T-cell (primary cell): Measurements from ENCODE around the gene CDH4. TPM values are rescaled to one million over a fixed set of nuclear protein-coding genes. Genes with fewer than 3 reads are reported as not detected.

Experiments
- ATAC-seq, 4 experiments: fragments of 200-7000 bp in 3 of 4; fragments of 150-1000 bp in 1 of 4; cut with Tn5 transposase; replicated peaks in 1 of 4; 1 replicate in 3 of 4; 2 replicates in 1 of 4; pipeline ENCODE4 v1.10.0; 2021; ENCODE audit warnings: moderate library complexity in 3 of 4, mild to moderate bottlenecking in 2 of 4, moderate number of reproducible peaks in 1 of 4
- CTCF ChIA-PET, 2 donors: fragments of 300-600 bp; sonication (Branson Sonifier 250); formaldehyde crosslinking; loops; one replicate each; lab custom pipeline; 2022; ENCODE audit warnings: antibody characterized with exemption in 2 of 2; lab: Charles Lee
- POLR2A ChIA-PET, 2 donors: fragments of 300-600 bp; sonication (Branson Sonifier 250); formaldehyde crosslinking; loops; one replicate each; lab custom pipeline; 2022; ENCODE audit warnings: antibody characterized with exemption in 2 of 2; lab: Charles Lee
- DNase-seq, 35 experiments: peaks; one replicate each; pipeline versions ENCODE4 v3.0.0 to v3.0.0-alpha.2; 2013 to 2023
- H3K27ac ChIP-seq: one replicate; pipeline ENCODE4 v1.5.1; 2013; ENCODE audit warnings: low read length
- H3K27me3 ChIP-seq, 2 experiments: replicated peaks in 1 of 2; 1 replicate in 1 of 2; 2 replicates in 1 of 2; pipeline versions ENCODE4 v1.6.1 to v1.7.0; 2013; ENCODE audit warnings: low read length in 1 of 2, mixed read lengths in 1 of 2; ENCODE audit not compliant: control insufficient read depth in 2 of 2, insufficient read depth in 2 of 2; ENCODE audit errors: extremely low read depth in 1 of 2
- H3K36me3 ChIP-seq, 2 donors: 1 replicate in 1 of 2; 2 replicates in 1 of 2; pipeline versions ENCODE4 v1.6.1 to v1.7.0; 2013; ENCODE audit warnings: low read length in 1 of 2; ENCODE audit not compliant: control insufficient read depth in 2 of 2, insufficient read depth in 1 of 2; ENCODE audit errors: extremely low read depth in 1 of 2
- H3K4me1 ChIP-seq, 2 experiments: 1 replicate in 1 of 2; 2 replicates in 1 of 2; pipeline versions ENCODE4 v1.6.1 to v1.7.0; 2013; ENCODE audit warnings: low read length in 2 of 2, mixed read lengths in 1 of 2; ENCODE audit not compliant: insufficient read depth in 2 of 2, control insufficient read depth in 1 of 2; ENCODE audit errors: extremely low read depth in 1 of 2
- H3K4me3 ChIP-seq, 2 donors: 1 replicate in 1 of 2; 2 replicates in 1 of 2; pipeline versions ENCODE4 v1.5.1 to v1.7.0; 2013; ENCODE audit warnings: mild to moderate bottlenecking in 2 of 2, low read length in 1 of 2, moderate library complexity in 1 of 2; ENCODE audit not compliant: control insufficient read depth in 1 of 2; ENCODE audit errors: extremely low read depth in 1 of 2
- H3K9me3 ChIP-seq: 2 replicates; pipeline ENCODE4 v1.7.0; 2013
- H3K27ac Mint-ChIP-seq, 2 donors: one replicate each; pipeline ENCODE4 v1.8.0; 2020 to 2021; ENCODE audit warnings: mild to moderate bottlenecking in 2 of 2, mixed read lengths in 2 of 2
- H3K27me3 Mint-ChIP-seq, 2 donors: one replicate each; pipeline ENCODE4 v1.8.0; 2021 to 2022; ENCODE audit warnings: mixed read lengths in 2 of 2
- H3K36me3 Mint-ChIP-seq: one replicate; pipeline ENCODE4 v1.8.0; 2021; ENCODE audit warnings: mixed read lengths
- H3K4me1 Mint-ChIP-seq, 3 donors: one replicate each; pipeline ENCODE4 v1.8.0; 2020 to 2022; ENCODE audit warnings: mixed read lengths in 3 of 3, mild to moderate bottlenecking in 1 of 3
- H3K4me3 Mint-ChIP-seq, 3 donors: one replicate each; pipeline ENCODE4 v1.8.0; 2020 to 2022; ENCODE audit warnings: mild to moderate bottlenecking in 3 of 3, mixed read lengths in 3 of 3, moderate library complexity in 3 of 3
- H3K9me3 Mint-ChIP-seq, 3 donors: one replicate each; pipeline ENCODE4 v1.8.0; 2020 to 2022; ENCODE audit warnings: mixed read lengths in 3 of 3
- WGBS: methylation state at CpG from one replicate; pipeline ENCODE4 v1.1.5; 2013; ENCODE audit warnings: missing lambda C conversion rate; ENCODE audit not compliant: insufficient coverage; 5-methylcytosine and 5-hydroxymethylcytosine counted together
- total RNA-seq, 35 experiments: library from RNA in 6 of 35; stranded (reverse) in 6 of 35; fragments of 120-200 nt in 1 of 35; gene quantifications; one replicate each; pipeline versions ENCODE4 v1.2.1 to v1.2.4 and lab custom pipeline; 2013 to 2026

The CDH4 gene
- total RNA-seq, 5 donors from 2014 or later (not counting 1 experiment from before 2014, with no cell fraction given): 0.06 to 0.64 (median 0.14) TPM

DNA sequence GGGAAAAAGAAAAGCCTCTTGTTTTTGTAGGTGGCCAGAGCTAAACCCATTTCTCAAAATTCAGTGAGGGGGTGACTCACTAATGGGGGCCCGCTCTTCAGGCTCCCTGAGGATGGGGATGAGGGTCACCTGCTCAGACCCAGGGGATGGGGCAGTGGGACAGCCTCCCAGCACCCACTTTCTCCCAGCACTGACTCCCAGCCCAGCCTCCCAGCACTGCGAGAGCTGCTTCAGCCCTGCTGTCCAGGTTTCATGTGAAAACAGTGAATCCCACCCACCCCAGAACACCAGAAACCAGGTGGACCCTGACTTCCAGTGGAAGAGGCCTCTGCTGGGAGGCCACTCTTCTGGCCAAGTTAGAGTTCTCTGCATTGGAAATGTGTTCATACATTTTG lies 362.6 kb downstream of the CDH4 start:
- no peaks in the 10 kb centered on the region for H3K36me3 ChIP-seq
- ATAC-seq (no peak), DNase-seq (no peak)
- ChIA-PET CTCF (no interaction called here), POLR2A (no interaction called here)
- Mint-ChIP-seq H3K27me3 (peaks cover 0 to 2% of the 10 kb centered on the region in 2 donors), H3K4me3 (no peak overlapping the region), H3K27ac (no peak overlapping the region), H3K36me3 (no peaks in the 10 kb centered on the region), H3K9me3 (peaks cover 0 to 9% (median 4%) of the 10 kb centered on the region in 3 donors), H3K4me1 (no peaks in the 10 kb centered on the region)
- H3K4me3 ChIP-seq: no peak overlapping the region
- no peaks in the 10 kb centered on the region for H3K4me1 ChIP-seq
- peaks cover 0 to 16% of the 10 kb centered on the region in 2 experiments for H3K27me3 ChIP-seq
- H3K9me3 ChIP-seq: no peaks in the 10 kb centered on the region
- WGBS: 67% methylated on average over 1 of the region's 2 CpGs
- no peak overlapping the region for H3K27ac ChIP-seq

- Histone ChIP-seq H3K27ac (no peak overlapping the region), H3K4me3 (no peak overlapping the region), H3K4me1 (no peaks in the 10 kb centered on the region), H3K9me3 (no peaks in the 10 kb centered on the region), H3K27me3 (peaks cover 0 to 15% of the 10 kb centered on the region in 2 experiments), H3K36me3 (no peaks in the 10 kb centered on the region)
- Mint-ChIP-seq H3K4me1 (no peaks in the 10 kb centered on the region), H3K4me3 (no peak overlapping the region), H3K27ac (no peak overlapping the region), H3K9me3 (peaks cover 0 to 8% (median 5%) of the 10 kb centered on the region in 3 donors), H3K27me3 (no peaks in the 10 kb centered on the region), H3K36me3 (no peaks in the 10 kb centered on the region)
- ATAC-seq (no peak), DNase-seq (no peak)
- 95% methylated on average over 14 of the region's 15 CpGs for WGBS
- ChIA-PET POLR2A (no interaction called here), CTCF (no interaction called here)
Measured at GRCh38 chr20:61615806-61616205, 363.7 kb downstream of the CDH4 start.

DNA sequence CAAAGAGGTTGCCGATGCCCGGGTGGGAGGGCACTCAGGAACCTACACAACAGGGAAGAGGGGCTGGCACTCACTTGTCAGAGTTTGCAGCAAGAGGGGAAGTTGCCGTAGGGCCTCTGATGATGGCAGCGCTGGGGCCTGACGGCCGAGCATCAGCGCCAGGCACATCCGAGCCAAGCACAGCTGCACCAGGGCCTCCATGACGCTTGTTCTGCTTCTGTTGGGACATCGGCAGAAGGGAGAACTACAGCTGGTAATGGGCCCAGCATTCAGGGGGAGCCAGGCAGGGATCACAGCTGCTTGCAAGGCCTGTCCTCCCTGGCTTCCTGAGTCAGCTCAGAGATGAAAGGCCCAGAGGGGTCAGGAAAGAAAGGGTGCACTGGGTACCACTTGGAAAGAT lies 367.7 kb downstream of the CDH4 start:
- no peaks in the 10 kb centered on the region for H3K9me3 ChIP-seq
- CTCF ChIA-PET: no interaction called here
- H3K36me3 Mint-ChIP-seq: no peaks in the 10 kb centered on the region
- no peaks in the 10 kb centered on the region for H3K4me1 Mint-ChIP-seq
- 88% methylated on average over 10 of the region's 10 CpGs for WGBS
- POLR2A ChIA-PET: interaction anchor here in 1 of 2 donors (0.6 kb wide), 1 partner anchor 18 kb away, joined by 4 read pairs; no protein-coding TSS in a partner anchor
- ATAC-seq (no peak), DNase-seq (no peak)
- H3K27me3 Mint-ChIP-seq: no peaks in the 10 kb centered on the region
- no peaks in the 10 kb centered on the region for H3K36me3 ChIP-seq
- no peak overlapping the region for H3K4me3 Mint-ChIP-seq
- H3K27ac ChIP-seq: no peak overlapping the region
- no peaks in the 10 kb centered on the region for H3K4me1 ChIP-seq
- peaks cover 0 to 5% of the 10 kb centered on the region in 2 experiments for H3K27me3 ChIP-seq
- H3K4me3 ChIP-seq: no peak overlapping the region
- H3K27ac Mint-ChIP-seq: no peak overlapping the region
- peaks cover 0 to 4% (median 0%) of the 10 kb centered on the region in 3 donors for H3K9me3 Mint-ChIP-seq

- H3K27me3 Mint-ChIP-seq: no peaks in the 10 kb centered on the region
- CTCF ChIA-PET: no interaction called here
- no CpG with 5 or more reads among the region's 1 CpG for WGBS
- no peaks in the 10 kb centered on the region for H3K4me1 Mint-ChIP-seq
- Histone ChIP-seq H3K27ac (no peak overlapping the region), H3K4me3 (no peak overlapping the region), H3K27me3 (peaks cover 0 to 3% of the 10 kb centered on the region in 2 experiments), H3K9me3 (no peaks in the 10 kb centered on the region), H3K4me1 (no peaks in the 10 kb centered on the region), H3K36me3 (no peaks in the 10 kb centered on the region)
- ATAC-seq (no peak), DNase-seq (no peak)
- POLR2A ChIA-PET: interaction anchor here in 1 of 2 donors (0.6 kb wide), 1 partner anchor 18 kb away, joined by 4 read pairs; no protein-coding TSS in a partner anchor
- no peaks in the 10 kb centered on the region for H3K36me3 Mint-ChIP-seq
- H3K4me3 Mint-ChIP-seq: no peak overlapping the region
- no peak overlapping the region for H3K27ac Mint-ChIP-seq
- H3K9me3 Mint-ChIP-seq: peaks cover 0 to 4% (median 0%) of the 10 kb centered on the region in 3 donors
Measured at GRCh38 chr20:61620174-61620573, 368.1 kb downstream of the CDH4 start.

DNA sequence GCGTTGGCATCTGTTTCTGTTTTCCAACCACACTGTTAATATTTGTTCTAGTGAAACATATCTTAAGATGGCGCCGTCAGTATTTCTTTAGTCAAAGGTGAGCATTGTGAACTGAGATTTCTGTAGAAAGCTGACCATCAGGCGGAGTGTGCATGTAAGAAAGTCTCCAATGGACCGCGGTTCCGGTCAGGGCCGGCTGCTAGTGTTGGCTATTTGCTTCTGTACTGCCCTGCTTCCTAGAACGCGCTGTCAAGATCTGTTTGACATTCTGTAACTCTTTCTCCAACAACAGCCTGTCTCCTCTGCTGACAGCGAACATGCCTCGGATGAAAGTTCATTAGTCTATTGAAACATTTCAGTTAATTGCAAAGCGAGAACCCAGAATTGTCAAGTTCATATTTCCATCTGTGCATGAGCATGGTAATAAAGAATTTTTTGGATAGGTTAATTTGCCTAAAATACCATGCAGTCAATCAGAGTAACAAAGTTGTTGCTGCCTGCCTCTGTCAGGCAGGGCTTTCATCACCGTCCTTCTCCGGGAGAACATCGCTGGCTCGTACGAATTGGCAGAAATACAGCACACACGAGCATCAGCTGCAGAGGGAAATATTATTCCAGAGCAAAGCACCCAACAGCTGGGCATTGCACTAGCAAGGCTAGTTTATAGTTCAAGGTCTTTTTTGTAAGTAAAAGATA lies 369.1 kb downstream of the CDH4 start:
- ATAC-seq (no peak), DNase-seq (no peak)
- no peak overlapping the region for H3K4me3 Mint-ChIP-seq
- Histone ChIP-seq H3K4me1 (no peaks in the 10 kb centered on the region), H3K9me3 (no peaks in the 10 kb centered on the region), H3K4me3 (no peak overlapping the region), H3K36me3 (no peaks in the 10 kb centered on the region), H3K27ac (no peak overlapping the region), H3K27me3 (peaks cover 0 to 4% of the 10 kb centered on the region in 2 experiments)
- H3K27ac Mint-ChIP-seq: no peak overlapping the region
- WGBS: 87% methylated on average over 15 of the region's 19 CpGs
- ChIA-PET CTCF (no interaction called here), POLR2A (no interaction called here)
- no peaks in the 10 kb centered on the region for H3K4me1 Mint-ChIP-seq
- no peaks in the 10 kb centered on the region for H3K36me3 Mint-ChIP-seq
- H3K27me3 Mint-ChIP-seq: no peaks in the 10 kb centered on the region
- H3K9me3 Mint-ChIP-seq: peaks cover 0 to 4% (median 0%) of the 10 kb centered on the region in 3 donors

DNA sequence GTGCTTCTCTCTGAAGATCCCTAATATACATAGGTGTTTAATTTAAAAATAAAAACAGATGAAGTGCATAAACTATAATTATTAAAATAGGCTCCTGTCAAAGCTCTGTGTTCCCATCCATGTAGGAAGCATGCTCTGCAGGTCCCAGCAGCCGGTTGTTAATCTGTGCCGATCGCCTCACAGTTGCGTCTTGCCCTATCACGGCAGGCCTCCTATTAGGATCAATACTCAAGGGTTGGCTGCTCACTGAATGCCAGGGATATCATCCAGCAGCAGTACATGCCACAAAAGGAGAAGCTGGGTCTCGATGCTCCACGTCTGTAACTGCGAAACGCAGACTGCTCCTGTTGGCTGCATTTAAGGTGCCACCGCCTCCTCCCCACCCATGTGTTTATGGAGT lies 369.8 kb downstream of the CDH4 start:
- peaks cover 0 to 5% of the 10 kb centered on the region in 2 experiments for H3K27me3 ChIP-seq
- ChIA-PET CTCF (no interaction called here), POLR2A (no interaction called here)
- H3K9me3 ChIP-seq: no peaks in the 10 kb centered on the region
- Mint-ChIP-seq H3K4me1 (no peaks in the 10 kb centered on the region), H3K9me3 (peaks cover 0 to 4% (median 0%) of the 10 kb centered on the region in 3 donors), H3K27ac (no peak overlapping the region), H3K4me3 (no peak overlapping the region), H3K36me3 (no peaks in the 10 kb centered on the region), H3K27me3 (no peaks in the 10 kb centered on the region)
- ATAC-seq: no peak
- H3K27ac ChIP-seq: no peak overlapping the region
- H3K4me3 ChIP-seq: no peak overlapping the region
- H3K36me3 ChIP-seq: no peaks in the 10 kb centered on the region
- 93% methylated on average over 5 of the region's 10 CpGs for WGBS
- no peak for DNase-seq
- H3K4me1 ChIP-seq: no peaks in the 10 kb centered on the region
